ENCODE data around the gene CAVIN3. TPM values are rescaled to one million over a fixed set of nuclear protein-coding genes. Genes with fewer than 3 reads are reported as not detected.
A peak's percentile ranks its signal among the peaks of the same experiment; 100 is the strongest.

Gene CAVIN3, protein sequence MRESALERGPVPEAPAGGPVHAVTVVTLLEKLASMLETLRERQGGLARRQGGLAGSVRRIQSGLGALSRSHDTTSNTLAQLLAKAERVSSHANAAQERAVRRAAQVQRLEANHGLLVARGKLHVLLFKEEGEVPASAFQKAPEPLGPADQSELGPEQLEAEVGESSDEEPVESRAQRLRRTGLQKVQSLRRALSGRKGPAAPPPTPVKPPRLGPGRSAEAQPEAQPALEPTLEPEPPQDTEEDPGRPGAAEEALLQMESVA
- polyA plus RNA-seq, result not detected

GRCh38 chr11:6320411-6321155, at the start of gene CAVIN3:
CAVIN3 (minus strand) TSS chr11:6320501; CDS start chr11:6320476, 25 bp downstream.
- H3K9me3 Mint-ChIP-seq, result no peaks in the 10 kb centered on the region
- DNase-seq, result no peak
- peaks cover 5 to 27% (median 20%) of the 10 kb centered on the region in 3 donors for H3K27me3 Mint-ChIP-seq (ENCODE audit: low read depth in 3 of 3)
- no peaks in the 10 kb centered on the region for H3K36me3 Mint-ChIP-seq
- no peaks in the 10 kb centered on the region for H3K4me1 Mint-ChIP-seq
- H3K27ac Mint-ChIP-seq, result no peak within 1 kb of the TSS
- no peak within 1 kb of the TSS for H3K4me3 Mint-ChIP-seq

GRCh38 chr11:6365659-6366058, 45.4 kb upstream of the CAVIN3 start:
- no peaks in the 10 kb centered on the region for H3K36me3 Mint-ChIP-seq
- no peak for DNase-seq
- H3K9me3 Mint-ChIP-seq, result no peaks in the 10 kb centered on the region
- H3K4me1 Mint-ChIP-seq, result no peaks in the 10 kb centered on the region
- no peak overlapping the region for H3K27ac Mint-ChIP-seq
- no peak overlapping the region for H3K4me3 Mint-ChIP-seq
- no peaks in the 10 kb centered on the region for H3K27me3 Mint-ChIP-seq (ENCODE audit: low read depth in 3 of 3)

DNA sequence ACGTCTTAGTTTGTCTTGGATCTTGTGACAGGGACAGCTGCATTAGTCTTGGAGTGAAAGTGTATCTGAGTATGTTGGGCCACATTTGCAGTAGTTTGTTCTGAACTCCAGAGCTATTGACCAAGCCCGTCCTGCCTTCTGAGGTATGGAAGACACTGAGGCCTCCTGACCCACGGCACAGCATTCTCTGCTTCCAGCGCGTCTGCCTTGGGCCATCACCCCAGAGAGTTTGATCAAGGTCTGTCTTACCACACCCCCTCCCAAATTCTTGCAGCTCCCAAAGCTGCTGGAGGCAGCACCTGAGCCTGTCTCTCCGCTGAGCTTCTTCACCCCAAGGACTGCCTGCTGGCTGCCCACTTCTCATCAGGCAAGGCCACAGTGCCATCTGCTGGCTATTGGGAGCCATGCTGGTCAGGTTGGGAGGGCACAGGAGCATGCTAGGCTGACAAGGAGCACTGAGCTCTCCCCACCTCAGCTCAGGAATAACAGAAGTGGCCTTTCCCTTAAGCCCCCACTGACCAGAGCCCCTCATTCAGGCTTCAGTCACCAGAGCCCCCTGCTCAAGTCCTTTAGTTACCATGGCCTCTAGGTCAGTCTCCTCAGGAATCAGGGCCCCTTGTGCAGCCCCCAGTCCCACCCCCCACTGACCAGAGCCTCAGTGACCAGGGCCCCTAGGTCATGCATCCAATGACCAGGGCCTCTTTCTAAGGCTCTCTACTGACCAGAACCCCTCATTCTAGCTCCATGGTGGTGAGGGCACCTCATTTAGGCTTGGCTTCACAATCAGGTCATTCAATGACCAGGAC, 42.8 kb upstream of the CAVIN3 start:
- H3K27ac Mint-ChIP-seq, result no peak overlapping the region
- DNase-seq, result peak; percentile 11 to 41 (median 39)

DNA sequence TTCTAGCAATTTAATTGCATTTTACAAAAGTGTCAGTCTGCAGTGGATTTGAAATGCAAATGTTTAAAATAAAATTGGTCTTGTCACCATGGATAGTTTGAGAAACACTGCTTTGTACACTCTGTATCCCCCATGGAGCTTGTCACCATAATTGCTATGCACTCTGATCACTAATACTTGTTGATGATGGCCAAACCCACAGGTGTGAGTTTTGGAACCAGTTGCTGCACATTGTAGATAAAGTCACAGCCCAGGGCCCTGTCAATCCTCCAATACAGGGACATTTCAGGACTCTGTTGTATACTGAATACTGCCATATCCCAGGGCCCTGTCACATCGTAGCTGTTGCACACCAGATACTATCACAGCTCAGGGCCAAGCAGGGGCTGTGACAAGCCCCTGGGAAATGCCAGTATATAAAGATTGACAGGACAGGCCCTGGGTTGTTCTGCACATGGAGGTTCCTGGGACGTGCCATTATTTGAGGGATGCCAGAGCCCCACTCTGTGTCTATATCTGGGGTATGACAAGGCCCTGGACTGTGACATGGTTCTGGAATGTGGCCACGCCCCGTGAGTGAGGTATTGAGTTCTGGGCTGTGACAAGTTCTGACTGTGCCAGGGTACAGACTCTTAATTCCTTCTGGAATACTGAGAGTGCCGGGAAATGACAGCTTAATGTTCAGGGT, 42.0 kb upstream of the CAVIN3 start:
- no peak for DNase-seq
- no peak overlapping the region for H3K4me3 Mint-ChIP-seq
- no peaks in the 10 kb centered on the region for H3K36me3 Mint-ChIP-seq
- no peaks in the 10 kb centered on the region for H3K9me3 Mint-ChIP-seq
- H3K27ac Mint-ChIP-seq, result no peak overlapping the region
- peaks cover 0 to 5% (median 0%) of the 10 kb centered on the region in 3 donors for H3K27me3 Mint-ChIP-seq (ENCODE audit: low read depth in 3 of 3)
- H3K4me1 Mint-ChIP-seq, result no peaks in the 10 kb centered on the region

More for the DNA sequence above, 42.8 kb upstream of the CAVIN3 start:
- no peaks in the 10 kb centered on the region for H3K4me1 Mint-ChIP-seq
- no peak overlapping the region for H3K4me3 Mint-ChIP-seq
- peaks cover 0 to 3% (median 0%) of the 10 kb centered on the region in 3 donors for H3K27me3 Mint-ChIP-seq (ENCODE audit: low read depth in 3 of 3)
- no peaks in the 10 kb centered on the region for H3K9me3 Mint-ChIP-seq
- no peaks in the 10 kb centered on the region for H3K36me3 Mint-ChIP-seq

DNA sequence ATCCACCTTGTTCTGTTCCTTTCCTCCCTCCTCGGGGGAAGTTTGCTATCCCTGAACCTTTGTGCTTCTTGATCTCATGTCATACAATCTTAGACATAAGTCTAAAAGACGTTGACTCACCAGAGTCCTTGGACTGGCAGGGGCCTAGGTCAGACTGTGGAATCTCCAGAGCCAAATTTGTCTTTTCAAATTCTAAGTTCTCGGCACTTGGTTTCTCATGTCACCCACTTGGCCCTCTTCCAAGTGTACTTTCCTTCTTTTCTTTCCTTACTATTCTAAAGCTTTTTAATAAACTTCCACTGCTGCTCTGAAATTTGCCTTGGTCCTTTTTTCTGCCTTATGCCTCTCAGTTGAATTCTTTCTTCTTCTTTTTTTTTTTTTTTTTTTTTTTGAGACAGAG, 39.9 kb upstream of the CAVIN3 start:
- Mint-ChIP-seq H3K9me3 (no peaks in the 10 kb centered on the region), H3K36me3 (no peaks in the 10 kb centered on the region), H3K27me3 (ENCODE audit: low read depth in 3 of 3) (peaks cover 0 to 5% (median 0%) of the 10 kb centered on the region in 3 donors), H3K4me3 (no peak overlapping the region), H3K4me1 (no peaks in the 10 kb centered on the region), H3K27ac (no peak overlapping the region)
- no peak for DNase-seq

DNA sequence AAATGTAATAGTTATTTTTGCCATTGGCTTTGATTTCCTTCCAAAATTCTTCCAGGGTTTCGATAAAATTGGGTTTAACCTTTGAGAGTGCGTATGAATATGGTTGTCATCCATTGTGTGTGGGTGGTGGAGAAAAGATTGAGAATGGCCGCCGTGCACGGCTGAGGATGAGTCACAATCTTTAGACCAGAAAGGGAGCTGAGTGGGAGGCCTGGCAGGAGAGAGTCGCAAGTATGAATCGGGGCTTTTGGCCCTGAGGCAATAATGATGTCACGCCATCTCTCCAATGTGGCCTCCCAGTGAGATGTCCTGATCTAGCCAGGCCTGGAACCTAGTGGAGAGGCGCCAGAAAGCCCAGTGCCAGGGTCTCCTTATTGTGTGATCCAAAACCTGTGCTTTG, 36.9 kb upstream of the CAVIN3 start:
- Mint-ChIP-seq H3K27me3 (ENCODE audit: low read depth in 3 of 3) (peaks cover 0 to 5% (median 4%) of the 10 kb centered on the region in 3 donors), H3K27ac (no peak overlapping the region), H3K36me3 (no peaks in the 10 kb centered on the region), H3K9me3 (no peaks in the 10 kb centered on the region), H3K4me1 (no peaks in the 10 kb centered on the region), H3K4me3 (no peak overlapping the region)
- DNase-seq, result no peak

DNA sequence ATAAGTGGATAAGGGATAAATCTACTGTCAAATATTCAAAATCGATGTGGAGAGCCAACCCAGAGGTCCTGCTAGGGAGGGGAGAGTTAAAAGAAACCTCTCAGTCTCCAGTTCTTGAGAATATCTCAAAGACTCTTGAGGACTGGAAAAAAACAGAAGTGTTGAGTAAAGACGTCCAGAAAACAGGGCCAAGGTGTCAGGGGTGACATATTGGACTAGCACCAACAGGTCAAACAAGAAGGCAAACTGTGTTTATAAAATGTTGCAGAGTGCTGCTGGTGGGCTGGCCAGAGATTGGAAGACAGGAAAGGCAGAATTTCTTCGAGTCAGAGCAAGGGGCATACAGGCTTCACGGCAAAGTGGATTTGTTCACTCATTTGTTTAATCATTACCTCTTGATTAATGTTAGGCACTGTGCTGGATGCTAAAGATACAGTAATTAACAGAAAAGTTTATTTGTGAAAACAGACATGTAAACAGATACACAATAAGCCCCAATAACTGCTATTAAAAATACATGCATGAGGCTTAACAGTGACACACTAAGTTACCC, 36.3 kb upstream of the CAVIN3 start:
- Mint-ChIP-seq H3K27me3 (ENCODE audit: low read depth in 3 of 3) (peaks cover 0 to 5% (median 4%) of the 10 kb centered on the region in 3 donors), H3K36me3 (no peaks in the 10 kb centered on the region), H3K4me1 (no peaks in the 10 kb centered on the region), H3K9me3 (no peaks in the 10 kb centered on the region), H3K27ac (no peak overlapping the region), H3K4me3 (no peak overlapping the region)
- no peak for DNase-seq

DNA sequence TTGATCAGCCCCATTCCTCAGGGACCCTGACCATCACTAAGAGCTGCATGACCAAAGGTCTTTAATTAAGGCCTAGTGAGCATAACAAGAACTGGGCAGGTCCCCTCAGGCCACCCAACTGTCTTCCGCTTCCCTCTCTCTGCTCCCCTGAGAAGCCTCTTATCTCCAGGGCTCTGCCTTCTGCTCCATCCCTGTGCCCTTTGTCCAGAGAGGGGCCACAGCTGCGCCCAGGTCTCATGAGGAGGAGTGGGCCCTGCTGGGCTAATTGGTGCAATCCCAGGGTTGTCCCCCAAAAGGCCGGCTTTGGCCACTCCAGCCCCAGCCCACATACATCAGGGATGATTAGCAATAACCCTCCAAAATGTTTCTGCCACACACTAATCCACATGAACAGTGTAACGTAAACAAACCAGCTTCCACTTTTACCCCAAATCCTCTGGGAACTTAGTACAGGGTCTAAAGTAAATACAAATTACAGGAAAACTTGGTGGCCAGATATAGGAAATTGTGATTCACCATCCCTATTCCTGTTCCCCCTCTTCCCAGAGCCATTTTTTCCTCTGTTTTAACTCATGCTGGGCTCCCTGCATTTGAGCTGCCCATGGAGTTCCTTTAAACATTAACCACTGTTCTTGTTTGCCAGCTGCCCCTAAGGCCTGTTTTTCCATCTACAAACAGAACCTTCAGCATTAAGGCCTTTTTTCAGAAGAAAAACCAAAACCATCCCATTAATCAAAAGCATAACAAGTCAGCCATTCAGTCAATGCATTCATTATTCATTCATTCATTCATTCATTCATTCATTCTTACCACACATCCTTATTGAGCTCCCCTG, 34.6 kb upstream of the CAVIN3 start:
- no peaks in the 10 kb centered on the region for H3K9me3 Mint-ChIP-seq
- no peak overlapping the region for H3K4me3 Mint-ChIP-seq
- H3K27me3 Mint-ChIP-seq (ENCODE audit: low read depth in 3 of 3), result peaks cover 0 to 5% (median 4%) of the 10 kb centered on the region in 3 donors
- H3K27ac Mint-ChIP-seq, result no peak overlapping the region
- H3K36me3 Mint-ChIP-seq, result no peaks in the 10 kb centered on the region
- no peak for DNase-seq
- no peaks in the 10 kb centered on the region for H3K4me1 Mint-ChIP-seq

DNA sequence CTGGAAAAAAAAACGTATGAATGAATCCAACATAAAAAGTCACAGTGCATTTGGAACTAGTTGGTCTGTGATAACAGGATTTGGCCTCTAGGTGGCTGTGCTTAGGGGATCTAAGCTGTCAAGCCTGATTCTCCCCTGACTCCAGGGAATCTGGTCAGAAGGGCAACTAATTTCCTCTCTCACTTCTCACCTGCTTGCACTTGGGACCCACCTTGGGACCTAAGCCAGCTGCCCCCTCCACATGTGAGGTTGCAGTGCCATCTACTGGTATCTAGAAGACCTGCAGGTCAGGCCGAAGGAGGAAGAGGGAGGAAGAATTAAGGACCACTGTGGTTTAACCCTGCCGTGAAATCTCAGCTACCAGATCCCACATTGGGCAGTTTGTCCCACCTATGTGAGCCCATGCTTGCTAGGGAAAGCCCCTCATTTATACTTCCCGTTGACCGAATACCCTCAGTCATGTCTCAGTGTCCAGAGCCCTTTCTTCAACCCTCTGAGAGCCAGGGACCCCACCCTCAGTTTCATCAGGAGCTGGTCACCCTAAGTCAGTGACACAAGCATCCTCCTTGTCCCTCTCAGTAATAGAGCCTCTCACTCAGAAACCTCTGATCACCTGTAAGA, 33.2 kb upstream of the CAVIN3 start:
- no peaks in the 10 kb centered on the region for H3K4me1 Mint-ChIP-seq
- peak; percentile 33 to 52 (median 40) for DNase-seq
- no peaks in the 10 kb centered on the region for H3K9me3 Mint-ChIP-seq
- H3K36me3 Mint-ChIP-seq, result no peaks in the 10 kb centered on the region
- H3K27me3 Mint-ChIP-seq (ENCODE audit: low read depth in 3 of 3), result peaks cover 0 to 5% (median 4%) of the 10 kb centered on the region in 3 donors
- no peak overlapping the region for H3K4me3 Mint-ChIP-seq
- peak overlapping the region in 1 of 6 donors; percentile 48 for H3K27ac Mint-ChIP-seq

DNA sequence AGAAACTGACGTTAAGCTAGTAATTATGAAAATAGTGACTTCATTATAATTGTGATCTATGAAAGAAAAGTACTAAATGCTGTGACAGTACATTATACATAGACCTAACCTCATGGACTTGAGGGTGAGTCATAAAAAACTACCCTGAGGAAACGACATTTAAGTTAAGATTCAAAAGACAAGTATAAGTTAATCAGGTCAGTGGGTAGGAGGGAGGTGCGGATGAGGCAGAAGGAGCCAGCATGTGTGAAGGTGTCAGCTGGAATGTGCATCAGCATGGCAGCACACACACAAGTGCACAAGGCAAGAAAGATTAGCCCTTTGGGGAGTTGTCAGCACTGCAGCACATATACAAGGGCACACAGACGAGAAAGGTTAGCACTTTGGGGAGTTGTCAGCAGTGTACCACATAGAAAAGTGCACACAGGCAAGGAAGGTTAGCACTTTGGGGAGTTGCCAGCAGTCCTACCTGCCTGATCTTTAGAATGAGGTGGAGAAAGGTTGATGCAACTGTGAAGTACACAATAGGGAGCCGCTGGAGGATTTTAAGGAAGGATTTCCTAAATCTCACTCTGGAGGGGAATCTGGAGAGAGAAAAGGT, 31.6 kb upstream of the CAVIN3 start:
- H3K27ac Mint-ChIP-seq, result no peak overlapping the region
- H3K9me3 Mint-ChIP-seq, result no peaks in the 10 kb centered on the region
- no peak overlapping the region for H3K4me3 Mint-ChIP-seq
- DNase-seq, result no peak
- H3K4me1 Mint-ChIP-seq, result no peaks in the 10 kb centered on the region
- H3K27me3 Mint-ChIP-seq (ENCODE audit: low read depth in 3 of 3), result peaks cover 0 to 4% (median 0%) of the 10 kb centered on the region in 3 donors
- no peaks in the 10 kb centered on the region for H3K36me3 Mint-ChIP-seq

GRCh38 chr11:6350486-6350885, 30.2 kb upstream of the CAVIN3 start:
- DNase-seq, result no peak
- Mint-ChIP-seq H3K27me3 (ENCODE audit: low read depth in 3 of 3) (peaks cover 0 to 4% (median 0%) of the 10 kb centered on the region in 3 donors), H3K27ac (no peak overlapping the region), H3K4me3 (no peak overlapping the region), H3K9me3 (no peaks in the 10 kb centered on the region), H3K4me1 (no peaks in the 10 kb centered on the region), H3K36me3 (no peaks in the 10 kb centered on the region)

- H3K4me3 Mint-ChIP-seq, result no peak overlapping the region
- no peak for DNase-seq
- H3K4me1 Mint-ChIP-seq, result no peaks in the 10 kb centered on the region
- peaks cover 0 to 4% (median 0%) of the 10 kb centered on the region in 3 donors for H3K27me3 Mint-ChIP-seq (ENCODE audit: low read depth in 3 of 3)
- no peaks in the 10 kb centered on the region for H3K36me3 Mint-ChIP-seq
- no peaks in the 10 kb centered on the region for H3K9me3 Mint-ChIP-seq
- H3K27ac Mint-ChIP-seq, result no peak overlapping the region
Observed at GRCh38 chr11:6350043-6350442, 29.7 kb upstream of the CAVIN3 start.

Data from immature natural killer cell (primary cell).